Bronchial epithelial cell (primary cell): Measurements from ENCODE around the gene ME1. TPM values are rescaled to one million over a fixed set of nuclear protein-coding genes. Genes with fewer than 3 reads are reported as not detected.
"Not testable (repeated sequence)": the region's sequence is repeated elsewhere in the genome, so short reads cannot be mapped to it uniquely, and the experiment has no call there.

Source experiments
- DNase-seq: peaks from one replicate; pipeline ENCODE4 v3.0.0-alpha.2; 2010; ENCODE audit warnings: low read depth
- FAIRE-seq: peaks from 2 replicates; lab custom pipeline; 2011; peaks lifted over from hg19 to GRCh38; lab: Jason Lieb, UNC
- H3K27me3 ChIP-seq: 2 replicates; pipeline ENCODE4 v1.5.1; 2011; ENCODE audit warnings: low read length; ENCODE audit not compliant: control insufficient read depth, insufficient read depth
- H3K36me3 ChIP-seq: 2 replicates; pipeline ENCODE4 v1.5.1; 2011; ENCODE audit warnings: low read length; ENCODE audit not compliant: control insufficient read depth, insufficient read depth
- H3K4me3 ChIP-seq: 2 replicates; pipeline ENCODE4 v1.5.1; 2011; ENCODE audit warnings: mild to moderate bottlenecking, low read depth, low read length, control low read depth
- CTCF ChIP-seq: IDR thresholded peaks from 2 replicates; pipeline ENCODE4 v1.5.1; 2011; ENCODE audit warnings: mild to moderate bottlenecking, moderate library complexity, low read length, control low read depth, inconsistent platforms; ENCODE audit not compliant: insufficient read depth, severe bottlenecking
- total RNA-seq: library from RNA; depleted of rRNA; stranded (reverse); fragments of >200 nt; gene quantifications from 2 replicates; pipeline ENCODE4 v1.2.1, GENCODE V29; 2014

The ME1 gene
- total RNA-seq, 1 donor from 2014 or later: 18.2 TPM

- DNase-seq (no peak), FAIRE-seq (no peak)
- H3K4me3 ChIP-seq: no peak overlapping the region
- no peaks in the 10 kb centered on the region for H3K27me3 ChIP-seq
- TF ChIP-seq CTCF: no peak
- H3K36me3 ChIP-seq: peaks cover 1% of the 10 kb centered on the region
Observed at GRCh38 chr6:83365931-83366330, 64.9 kb downstream of the ME1 start.

GRCh38 chr6:83362349-83362748, 68.5 kb downstream of the ME1 start:
- H3K27me3 ChIP-seq, H3K36me3 ChIP-seq, DNase-seq, FAIRE-seq, H3K4me3 ChIP-seq: not testable (repeated sequence)

GRCh38 chr6:83359638-83360037, 71.2 kb downstream of the ME1 start:
- Histone ChIP-seq H3K4me3 (no peak overlapping the region), H3K27me3 (no peaks in the 10 kb centered on the region), H3K36me3 (peaks cover 1% of the 10 kb centered on the region)
- TF ChIP-seq CTCF: no peak
- FAIRE-seq (no peak), DNase-seq (peak; percentile 22)

GRCh38 chr6:83354747-83355146, 76.1 kb downstream of the ME1 start:
- TF ChIP-seq CTCF: no peak
- no peaks in the 10 kb centered on the region for H3K27me3 ChIP-seq
- FAIRE-seq (no peak), DNase-seq (peak; percentile 70)
- H3K4me3 ChIP-seq: no peak overlapping the region
- H3K36me3 ChIP-seq: no peaks in the 10 kb centered on the region

- DNase-seq (peak; percentile 60), FAIRE-seq (no peak)
- TF ChIP-seq CTCF: no peak
- Histone ChIP-seq H3K36me3 (no peaks in the 10 kb centered on the region), H3K27me3 (no peaks in the 10 kb centered on the region), H3K4me3 (no peak overlapping the region)
Observed at GRCh38 chr6:83352424-83353061, 78.3 kb downstream of the ME1 start.

- DNase-seq: no peak
- Histone ChIP-seq H3K36me3 (peaks cover 2% of the 10 kb centered on the region), H3K27me3 (no peaks in the 10 kb centered on the region), H3K4me3 (no peak overlapping the region)
- TF ChIP-seq CTCF: no peak
- no peak for FAIRE-seq
Observed at GRCh38 chr6:83343121-83343520, 87.7 kb downstream of the ME1 start.
